Neural progenitor cell (in vitro differentiated cells): Measurements from ENCODE around the gene HSPA12B.

Experiments used
- CTCF ChIP-seq: fragments of 200-600 bp; sonication (generic); IDR thresholded peaks from 2 replicates; pipeline ENCODE4 v1.5.1; 2017; ENCODE audit warnings: antibody characterized with exemption, mild to moderate bottlenecking
- EZH2 ChIP-seq: fragments of 200-600 bp; sonication (generic); IDR thresholded peaks from 2 replicates; pipeline ENCODE4 v1.6.1; 2017; ENCODE audit warnings: antibody characterized with exemption, mild to moderate bottlenecking, moderate library complexity

- TF ChIP-seq CTCF (no peak), EZH2 (no peak)
Observed at GRCh38 chr20:3739926-3740451, 7.5 kb downstream of the HSPA12B start.
